HG03159 (cell line): ENCODE data around the gene CDC123.
"Not testable (repeated sequence)": the region's sequence is repeated elsewhere in the genome, so short reads cannot be mapped to it uniquely, and the experiment has no call there.

Source experiments
- ATAC-seq: cut with Tn5 transposase; IDR thresholded peaks from one replicate; pipeline ENCODE4 v1.9.1; 2021; ENCODE audit warnings: mild to moderate bottlenecking, moderate library complexity; ENCODE audit not compliant: unreplicated experiment

CDC123 gene

DNA sequence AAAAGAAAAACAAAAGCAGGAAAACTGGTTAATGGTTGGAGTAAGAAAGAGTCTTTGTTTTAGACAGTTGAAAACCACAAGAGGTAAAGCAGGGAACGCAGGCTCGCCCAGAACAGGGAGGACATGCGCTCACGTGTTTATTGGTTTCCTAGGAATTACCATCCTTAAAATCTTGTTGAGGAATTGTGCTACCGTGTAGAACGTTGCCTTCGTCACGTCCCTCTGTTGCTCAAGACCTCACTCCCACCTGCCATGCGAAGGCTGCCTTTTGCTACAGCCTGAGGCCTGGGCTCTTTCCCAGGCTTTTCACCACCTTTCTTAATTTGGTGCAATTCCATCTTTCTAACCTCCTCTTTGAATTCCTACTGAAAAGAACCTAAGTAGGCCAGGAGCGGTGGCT, 91.8 kb downstream of the CDC123 start:
- no peak for ATAC-seq

DNA sequence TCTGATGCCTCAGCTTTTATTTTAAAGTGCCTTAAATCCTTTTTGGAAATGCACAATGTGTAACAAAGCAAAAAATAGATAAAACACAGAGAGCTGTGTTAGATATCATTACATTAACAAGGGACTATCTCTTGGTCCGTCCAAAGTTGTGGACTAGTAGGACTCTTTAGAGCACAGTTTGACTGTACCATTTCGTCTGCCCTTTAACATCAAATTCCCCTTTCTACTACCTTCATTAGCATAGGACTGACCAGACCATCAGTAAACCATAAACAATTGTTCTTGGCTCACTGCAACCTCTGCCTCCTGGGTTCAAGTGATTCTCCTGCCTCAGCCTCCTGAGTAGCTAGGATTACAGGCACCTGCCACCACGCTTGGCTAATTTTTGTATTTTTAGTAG, 101.8 kb downstream of the CDC123 start:
- ATAC-seq, result not testable (repeated sequence)

DNA sequence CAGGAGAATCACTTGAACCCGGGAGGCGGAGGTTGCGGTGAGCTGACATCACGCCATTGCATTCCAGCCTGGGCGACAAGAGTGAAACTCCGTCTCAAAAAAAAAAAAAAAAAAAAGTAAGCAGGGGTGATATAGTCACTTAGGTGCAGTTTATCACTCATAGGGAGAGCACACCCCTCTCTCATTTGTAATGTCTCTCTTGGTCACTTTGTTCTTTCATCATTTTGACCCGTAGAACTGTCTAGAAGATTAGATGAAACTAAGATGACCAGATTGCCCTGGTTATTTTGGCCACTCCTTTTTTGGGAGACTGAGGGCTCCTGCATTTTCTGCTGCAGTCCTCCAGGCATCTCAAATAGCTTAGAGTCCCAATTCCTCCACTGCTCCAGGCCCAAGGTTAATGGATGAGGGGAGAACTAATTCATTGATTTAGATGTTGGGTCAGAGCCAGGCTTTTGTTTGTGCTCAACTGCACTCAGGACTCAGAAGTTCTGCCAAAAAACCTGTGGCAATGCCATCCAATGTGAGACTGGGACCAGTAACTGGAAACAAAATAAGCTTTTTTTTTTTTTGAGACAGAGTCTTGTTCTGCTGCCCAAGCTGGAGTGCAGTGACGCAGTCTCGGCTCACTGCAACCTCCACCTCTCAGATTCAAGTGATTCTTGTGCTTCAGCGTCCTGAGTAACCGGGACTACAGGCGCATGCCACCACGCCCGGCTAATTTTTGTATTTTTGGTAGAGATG, 103.4 kb downstream of the CDC123 start:
- no peak for ATAC-seq
